Measurements from ENCODE around the gene FNDC3A.

Gene FNDC3A

GRCh38 chr13:49023431-49023830 lies 47.7 kb downstream of the FNDC3A start:
- Histone ChIP-seq H3K9ac (ENCODE audit: low read length) (no peak overlapping the region), H3K79me2 (ENCODE audit: insufficient read depth, low read length) (no peaks in the 10 kb centered on the region), H3K4me2 (ENCODE audit: low read depth, low read length, poor library complexity, severe bottlenecking) (no peak overlapping the region), H3K4me3 (ENCODE audit: insufficient read depth, low read length, poor library complexity, severe bottlenecking) (no peak overlapping the region), H3K27me3 (ENCODE audit: low read length) (no peaks in the 10 kb centered on the region), H3K27ac (ENCODE audit: low read depth, low read length) (no peak overlapping the region), H2AFZ (ENCODE audit: low read depth, low read length, severe bottlenecking) (no peak overlapping the region), H3F3A (ENCODE audit: insufficient read depth) (no peaks in the 10 kb centered on the region), H3K9me3 (ENCODE audit: insufficient read depth, low read length) (no peaks in the 10 kb centered on the region), H3K9me2 (replicated peaks; ENCODE audit: insufficient read depth, low read length) (no peaks in the 10 kb centered on the region; the same call in 1 of the 2 replicates), H3K36me3 (ENCODE audit: low read length) (peaks cover 6% of the 10 kb centered on the region; the same call in 1 of the 2 replicates), H4K20me1 (ENCODE audit: low read depth, low read length) (no peaks in the 10 kb centered on the region)
- TF ChIP-seq CTCF (IDR thresholded peaks at IDR 0.05; ENCODE audit: insufficient read depth, low read length, poor library complexity, severe bottlenecking) (no peak), EZH2phosphoT487 (conservative IDR thresholded peaks at IDR 0.05; ENCODE audit: low read length) (no peak)

GRCh38 chr13:49026851-49027250 lies 51.1 kb downstream of the FNDC3A start:
- Histone ChIP-seq H3K9ac (ENCODE audit: low read length) (no peak overlapping the region), H3K9me3 (ENCODE audit: insufficient read depth, low read length) (peaks cover 4% of the 10 kb centered on the region; the same call in 1 of the 2 replicates), H3K4me3 (ENCODE audit: insufficient read depth, low read length, poor library complexity, severe bottlenecking) (no peak overlapping the region), H3K4me2 (ENCODE audit: low read depth, low read length, poor library complexity, severe bottlenecking) (no peak overlapping the region), H3K9me2 (replicated peaks; ENCODE audit: insufficient read depth, low read length) (no peaks in the 10 kb centered on the region; the same call in 1 of the 2 replicates), H3K27ac (ENCODE audit: low read depth, low read length) (no peak overlapping the region), H3F3A (ENCODE audit: insufficient read depth) (no peaks in the 10 kb centered on the region), H3K27me3 (ENCODE audit: low read length) (no peaks in the 10 kb centered on the region), H3K36me3 (ENCODE audit: low read length) (peaks cover 6% of the 10 kb centered on the region; the same call in 1 of the 2 replicates), H4K20me1 (ENCODE audit: low read depth, low read length) (no peaks in the 10 kb centered on the region), H3K79me2 (ENCODE audit: insufficient read depth, low read length) (no peaks in the 10 kb centered on the region), H2AFZ (ENCODE audit: low read depth, low read length, severe bottlenecking) (no peak overlapping the region)
- TF ChIP-seq CTCF (IDR thresholded peaks at IDR 0.05; ENCODE audit: insufficient read depth, low read length, poor library complexity, severe bottlenecking): no peak
- TF ChIP-seq EZH2phosphoT487 (conservative IDR thresholded peaks at IDR 0.05; ENCODE audit: low read length): no peak

DNA sequence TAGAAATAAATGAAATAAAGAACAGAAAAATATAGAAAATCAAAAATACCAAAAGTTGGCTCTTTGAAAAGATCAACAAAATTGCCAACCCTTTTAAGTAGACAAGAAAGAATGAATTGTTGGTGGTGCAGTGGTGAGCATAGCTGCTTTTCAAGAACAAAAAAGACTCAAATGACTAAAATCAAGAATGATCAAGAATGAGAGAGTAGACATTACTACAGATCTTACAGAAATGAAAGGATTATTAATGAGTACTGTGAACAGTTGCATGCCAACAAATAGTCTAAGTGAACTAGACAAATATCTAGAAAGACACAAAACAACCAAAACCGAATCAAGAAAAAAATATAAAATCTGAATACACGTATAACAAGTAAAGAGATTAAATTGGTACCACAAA lies 53.9 kb downstream of the FNDC3A start:
- H3K79me2 ChIP-seq (ENCODE audit: insufficient read depth, low read length): no peaks in the 10 kb centered on the region
- no peak overlapping the region for H3K4me3 ChIP-seq (ENCODE audit: insufficient read depth, low read length, poor library complexity, severe bottlenecking)
- no peak overlapping the region for H3K27ac ChIP-seq (ENCODE audit: low read depth, low read length)
- no peaks in the 10 kb centered on the region for H3K27me3 ChIP-seq (ENCODE audit: low read length)
- H3K4me2 ChIP-seq (ENCODE audit: low read depth, low read length, poor library complexity, severe bottlenecking): no peak overlapping the region
- H3K9me2 ChIP-seq (replicated peaks; ENCODE audit: insufficient read depth, low read length): no peaks in the 10 kb centered on the region; the same call in 1 of the 2 replicates
- no peak overlapping the region for H2AFZ ChIP-seq (ENCODE audit: low read depth, low read length, severe bottlenecking)
- no peak overlapping the region for H3K9ac ChIP-seq (ENCODE audit: low read length)
- H3K36me3 ChIP-seq (ENCODE audit: low read length): no peaks in the 10 kb centered on the region
- H4K20me1 ChIP-seq (ENCODE audit: low read depth, low read length): no peaks in the 10 kb centered on the region
- H3K9me3 ChIP-seq (ENCODE audit: insufficient read depth, low read length): peaks cover 4% of the 10 kb centered on the region; the same call in 1 of the 2 replicates
- no peaks in the 10 kb centered on the region for H3F3A ChIP-seq (ENCODE audit: insufficient read depth)
- TF ChIP-seq CTCF (IDR thresholded peaks at IDR 0.05; ENCODE audit: insufficient read depth, low read length, poor library complexity, severe bottlenecking): no peak
- TF ChIP-seq EZH2phosphoT487 (conservative IDR thresholded peaks at IDR 0.05; ENCODE audit: low read length): no peak
